Stimulated activated CD4-positive, alpha-beta T cell treated with anti-CD3 and anti-CD28 coated beads, Interleukin-1b, Interleukin-23, amount 100 ng/mL, for 4 hours (primary cell): Measurements from ENCODE around the gene IL1RAPL2.
"Not testable (repeated sequence)": the region's sequence is repeated elsewhere in the genome, so short reads cannot be mapped to it uniquely, and the experiment has no call there.

Experiments
- DNase-seq, 2 donors: peaks; one replicate each; pipeline ENCODE4 v3.0.0-alpha.2; 2020; ENCODE audit warnings: low read depth in 2 of 2

IL1RAPL2 gene

DNA sequence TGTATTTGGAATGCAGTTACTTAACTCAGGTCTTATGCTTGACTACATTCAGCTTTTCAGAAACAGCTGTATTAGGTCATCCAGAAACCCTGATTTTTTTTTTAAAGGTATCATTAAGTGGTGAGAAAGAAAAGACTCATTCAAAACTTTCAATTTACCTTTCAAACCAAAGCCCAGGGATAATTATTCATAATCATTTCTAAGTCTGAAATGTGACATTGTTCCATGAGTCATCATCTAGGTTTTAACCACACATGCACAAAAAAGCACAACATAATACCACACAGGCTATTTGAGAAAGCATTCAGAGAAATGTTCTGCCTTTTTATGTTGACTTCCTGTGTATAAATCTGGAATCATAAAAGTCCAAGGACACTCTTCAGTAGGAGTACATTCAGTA is 288.2 kb downstream of the IL1RAPL2 start:
- DNase-seq = no peak

- DNase-seq = no peak
Observed at GRCh38 chrX:104854790-104855340, 288.9 kb downstream of the IL1RAPL2 start.

GRCh38 chrX:104863466-104863865 is 297.5 kb downstream of the IL1RAPL2 start:
- no peak for DNase-seq

DNA sequence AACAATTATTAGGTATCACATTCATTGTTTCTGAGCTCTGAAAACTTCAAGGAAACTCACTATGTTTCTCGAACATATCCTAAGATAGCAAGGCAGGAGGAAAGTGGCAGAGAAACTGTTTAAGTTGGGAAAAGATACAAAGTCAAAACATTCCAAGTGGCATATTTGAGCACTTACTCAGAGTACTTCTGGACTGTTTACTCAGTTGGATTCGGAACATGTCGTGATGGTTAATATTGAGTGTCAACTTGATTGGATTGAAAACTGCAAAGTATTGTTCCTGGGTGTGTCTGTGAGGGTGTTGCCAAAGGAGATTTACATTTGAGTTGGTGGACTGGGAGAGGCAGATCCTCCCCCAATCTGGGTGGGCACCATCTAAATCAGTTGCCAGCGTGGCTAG is 298.3 kb downstream of the IL1RAPL2 start:
- DNase-seq = no peak

DNA sequence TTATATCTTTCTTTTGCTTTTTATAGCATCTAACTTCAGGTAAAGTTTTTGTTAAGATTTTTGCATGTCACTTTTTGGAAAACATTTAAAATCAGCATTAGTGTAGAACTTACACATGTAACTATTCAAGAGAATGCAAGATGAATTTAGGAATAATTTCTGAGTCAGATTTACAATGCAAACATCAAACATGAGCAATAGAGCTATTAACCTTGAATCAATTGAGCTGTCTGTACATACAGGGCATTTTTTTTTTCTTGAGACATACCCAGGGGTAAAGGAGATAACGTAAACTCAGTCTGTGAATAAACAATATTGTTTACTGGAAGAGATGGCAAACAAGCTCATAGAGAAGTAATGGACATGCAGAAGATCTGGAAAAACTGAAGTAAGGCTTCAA is 311.5 kb downstream of the IL1RAPL2 start:
- no peak for DNase-seq

DNA sequence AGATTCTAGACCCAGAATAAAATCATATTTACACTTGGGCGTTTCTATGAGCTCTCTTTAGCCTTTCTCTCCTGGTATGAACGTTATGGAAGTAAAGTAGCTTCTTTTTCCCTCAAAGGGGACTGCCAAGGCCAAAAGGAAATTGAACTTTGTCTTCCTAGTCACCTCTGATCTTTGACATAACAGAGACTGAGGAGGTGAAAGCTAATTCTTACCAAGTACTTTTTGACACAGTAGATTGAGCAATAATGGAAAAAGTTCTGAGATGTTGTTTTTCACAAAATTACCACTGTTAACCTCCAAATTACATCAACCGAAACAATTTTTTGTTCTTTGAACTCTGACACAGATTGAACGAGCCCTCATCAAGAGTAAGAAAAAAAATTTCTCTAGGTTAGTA is 336.1 kb downstream of the IL1RAPL2 start:
- DNase-seq = no peak

GRCh38 chrX:104909694-104910093 is 343.7 kb downstream of the IL1RAPL2 start:
- DNase-seq = not testable (repeated sequence)

DNA sequence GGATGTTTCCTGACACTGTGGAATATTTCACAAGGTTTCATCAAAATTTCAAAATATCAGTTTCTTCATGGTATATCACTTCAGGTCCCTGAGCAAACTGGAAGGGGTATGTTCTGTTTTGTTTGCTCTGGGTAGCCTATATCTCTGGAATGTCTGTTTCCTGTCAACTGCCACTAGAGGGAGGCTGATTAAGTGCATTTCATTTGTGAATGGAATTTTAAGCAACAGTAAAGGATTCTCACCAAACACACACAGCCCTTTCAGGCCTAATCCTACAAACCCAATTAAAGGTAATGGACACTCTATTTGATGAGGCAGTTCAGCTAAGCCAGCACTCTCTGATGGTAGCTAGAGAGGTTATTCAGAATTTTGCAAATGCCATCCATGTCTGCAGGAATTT is 347.3 kb downstream of the IL1RAPL2 start:
- no peak for DNase-seq

DNA sequence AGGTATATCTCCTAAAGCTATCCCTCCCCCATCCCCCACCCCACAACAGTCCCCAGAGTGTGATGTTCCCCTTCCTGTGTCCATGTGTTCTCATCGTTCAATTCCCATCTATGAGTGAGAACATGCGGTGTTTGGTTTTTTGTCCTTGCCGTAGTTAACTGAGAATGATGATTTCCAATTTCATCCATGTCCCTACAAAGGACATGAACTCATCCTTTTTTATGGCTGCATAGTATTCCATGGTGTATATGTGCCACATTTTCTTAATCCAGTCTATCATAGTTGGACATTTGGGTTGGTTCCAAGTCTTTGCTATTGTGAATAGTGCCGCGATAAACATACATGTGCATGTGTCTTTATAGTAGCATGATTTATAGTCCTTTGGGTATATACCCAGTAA is 348.7 kb downstream of the IL1RAPL2 start:
- not testable (repeated sequence) for DNase-seq

DNA sequence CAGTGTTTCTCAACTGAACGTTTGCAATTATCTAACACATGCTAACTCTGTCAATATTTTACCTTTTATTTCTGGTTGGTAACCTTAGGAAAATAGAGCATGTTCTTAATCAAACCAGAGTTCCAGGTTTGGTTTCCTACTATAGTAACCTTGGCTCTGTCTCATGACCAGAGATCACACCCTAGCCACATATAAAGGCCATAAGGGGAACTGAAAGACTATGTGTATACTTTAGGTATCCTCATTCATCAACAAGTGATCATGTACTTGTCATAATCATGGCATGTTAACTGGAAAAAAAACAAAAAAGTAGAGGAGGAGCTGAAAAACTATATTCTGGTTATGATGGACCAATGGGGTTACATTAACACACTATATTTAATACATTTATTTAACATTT is 352.1 kb downstream of the IL1RAPL2 start:
- DNase-seq = no peak

DNA sequence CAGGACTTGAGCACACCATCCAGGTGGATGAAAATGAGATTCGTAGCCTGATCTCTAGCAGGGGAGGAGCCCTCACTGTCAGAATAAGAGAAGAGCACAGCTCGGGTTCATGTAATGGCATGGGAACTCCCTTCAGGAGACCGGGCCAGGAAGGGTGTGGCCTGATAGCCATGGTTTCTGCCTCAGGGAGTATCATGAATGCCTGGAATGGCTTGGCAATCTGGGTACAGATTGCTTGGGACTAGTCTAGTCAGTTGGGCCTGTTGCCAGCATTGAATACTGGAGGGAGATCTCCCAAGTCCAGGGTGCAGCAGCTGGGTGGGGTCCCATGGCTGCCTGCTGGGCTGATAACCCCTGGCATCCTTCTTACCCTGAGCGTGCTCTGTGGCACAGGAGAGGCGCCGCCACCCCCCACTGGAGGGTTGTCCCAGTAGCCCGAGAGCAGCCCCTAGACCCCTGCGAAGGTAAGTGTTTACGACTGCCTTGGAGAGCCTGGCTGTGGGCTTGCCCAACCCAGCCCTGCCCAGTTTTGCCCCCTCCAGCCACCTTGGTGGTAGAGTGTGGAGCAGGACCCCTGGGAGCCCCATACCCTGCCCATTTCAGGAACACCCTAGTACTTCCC is 355.7 kb downstream of the IL1RAPL2 start:
- DNase-seq = no peak

- peak; percentile 16 to 35 for DNase-seq
Observed at GRCh38 chrX:104922206-104922621, 356.2 kb downstream of the IL1RAPL2 start.

GRCh38 chrX:104929324-104929723 is 363.3 kb downstream of the IL1RAPL2 start:
- DNase-seq = no peak

DNA sequence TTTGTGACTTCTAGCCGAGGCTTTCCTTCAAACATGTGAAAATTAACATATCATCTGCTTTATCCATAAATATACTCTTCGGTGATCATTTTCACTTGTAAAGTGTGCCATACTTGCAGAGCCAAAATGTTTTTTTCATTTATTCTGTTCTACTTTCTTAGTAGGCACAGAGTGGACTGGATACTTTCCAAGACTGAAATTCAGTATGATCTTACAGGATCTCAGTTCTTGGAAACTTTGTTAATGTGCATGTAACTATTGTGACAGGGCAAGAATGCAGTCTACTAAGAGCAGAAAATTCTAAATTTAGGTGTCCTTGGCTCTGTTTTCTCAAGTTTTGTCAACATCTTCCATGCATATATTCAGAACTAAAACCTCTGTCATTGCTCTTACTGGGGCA is 369.6 kb downstream of the IL1RAPL2 start:
- no peak for DNase-seq

DNA sequence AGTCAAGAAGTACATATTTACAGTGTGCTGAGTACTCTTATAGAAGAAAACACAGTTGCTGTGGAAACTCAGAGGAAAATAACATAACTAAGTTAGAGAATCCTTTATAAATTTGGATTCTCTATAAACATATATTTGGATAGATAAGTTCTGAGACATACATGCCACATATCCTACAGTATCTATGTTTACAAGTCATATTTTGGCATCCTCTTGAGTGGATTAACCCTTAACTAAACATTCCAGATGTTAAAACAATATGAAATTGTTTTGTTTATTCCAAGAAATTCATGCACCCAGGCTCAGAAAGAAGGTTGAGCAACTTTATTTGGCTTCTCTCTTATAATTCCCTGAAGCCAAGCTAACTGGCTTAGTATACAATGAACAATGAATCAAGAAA is 387.3 kb downstream of the IL1RAPL2 start:
- no peak for DNase-seq

DNA sequence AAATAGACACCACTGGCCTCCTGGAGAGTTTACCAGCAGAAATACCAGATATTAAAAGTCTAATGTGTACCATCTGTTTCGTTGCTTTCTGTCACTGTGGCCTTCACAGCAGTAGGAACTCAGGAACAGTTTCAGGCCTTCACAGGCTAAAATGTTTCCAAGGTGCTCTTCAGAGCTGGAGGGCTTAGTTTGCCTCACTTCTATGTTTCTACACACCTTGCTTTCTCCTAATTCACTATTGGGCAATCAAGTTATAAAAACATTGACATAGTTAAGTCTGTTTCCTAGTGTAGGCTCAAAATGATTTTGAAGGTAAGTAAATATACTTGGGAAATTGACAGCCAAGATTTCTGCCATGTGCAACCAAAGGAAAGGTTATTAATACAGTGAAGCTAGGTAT is 395.9 kb downstream of the IL1RAPL2 start:
- no peak for DNase-seq

- no peak for DNase-seq
Observed at GRCh38 chrX:104968241-104968640, 402.2 kb downstream of the IL1RAPL2 start.

- no peak for DNase-seq
Observed at GRCh38 chrX:104972737-104973136, 406.7 kb downstream of the IL1RAPL2 start.

GRCh38 chrX:104987063-104987462 is 421.1 kb downstream of the IL1RAPL2 start:
- DNase-seq = no peak

GRCh38 chrX:104988038-104988437 is 422.0 kb downstream of the IL1RAPL2 start:
- no peak for DNase-seq

DNA sequence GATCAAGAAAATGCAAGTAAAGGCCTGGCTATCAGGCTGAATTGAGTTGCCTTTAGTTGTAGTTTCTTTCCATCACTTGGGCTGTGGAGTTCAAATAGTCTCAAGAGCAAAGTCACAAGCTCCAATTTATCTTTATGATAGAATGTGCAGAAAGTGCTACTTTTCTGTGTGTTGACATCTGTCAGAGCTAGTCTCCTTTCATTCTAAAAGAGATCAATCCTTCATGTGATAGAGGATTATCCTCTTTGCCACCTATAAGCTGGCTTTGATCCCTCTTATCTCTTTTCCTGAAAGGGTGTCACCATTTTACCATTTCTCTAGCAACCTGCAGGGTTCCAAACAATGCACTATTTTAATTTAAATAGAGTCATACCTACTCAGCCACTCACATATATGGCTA is 429.5 kb downstream of the IL1RAPL2 start:
- DNase-seq = no peak

DNA sequence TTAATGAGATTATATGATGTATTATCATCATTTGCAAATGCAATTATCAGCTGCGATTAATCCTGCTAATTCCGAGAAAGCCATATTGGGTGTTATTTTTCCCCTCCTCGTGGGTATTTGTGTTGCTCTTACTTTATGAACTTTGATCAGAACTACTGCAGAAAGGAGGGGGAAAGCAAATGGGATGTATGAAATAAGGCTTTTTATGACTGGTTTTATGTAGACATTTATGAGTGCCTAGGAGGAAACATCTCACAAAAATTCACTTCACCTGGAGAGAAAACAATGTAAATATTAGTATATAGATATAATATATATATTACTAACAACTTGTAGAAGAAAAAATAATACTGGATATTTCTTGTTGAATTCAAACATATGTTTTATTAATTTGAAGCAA is 440.1 kb downstream of the IL1RAPL2 start:
- DNase-seq = no peak

GRCh38 chrX:105006996-105007395 is 441.0 kb downstream of the IL1RAPL2 start:
- DNase-seq = no peak

DNA sequence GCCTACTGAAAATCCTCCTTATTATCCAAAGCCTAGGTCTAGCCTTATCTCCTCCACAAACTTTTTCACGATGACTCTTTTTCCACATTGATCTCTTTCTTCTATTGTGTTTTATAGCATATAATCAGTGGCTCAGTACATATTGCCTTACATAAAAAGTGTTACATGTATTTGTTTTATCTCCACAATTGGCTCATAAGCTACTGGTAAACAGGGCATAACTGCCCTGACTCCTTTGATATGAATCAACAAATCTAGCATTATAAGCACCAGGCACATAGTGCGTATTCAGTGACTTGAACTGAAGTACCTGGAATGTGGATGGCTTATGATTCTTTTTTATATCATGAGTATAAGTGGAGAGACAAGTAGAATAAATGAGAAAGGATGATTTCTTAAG is 447.7 kb downstream of the IL1RAPL2 start:
- no peak for DNase-seq
